ENCODE data around the gene RAB44. TPM values are rescaled to one million over a fixed set of nuclear protein-coding genes. Genes with fewer than 3 reads are reported as not detected.

The RAB44 gene
- total RNA-seq, 1 donor from 2014 or later = 0.16 TPM

GRCh38 chr6:36712816-36713215 lies 15.2 kb downstream of the RAB44 start:
- FAIRE-seq = no peak
- no peaks in the 10 kb centered on the region for H3K27me3 ChIP-seq (ENCODE audit: insufficient read depth, low read length)

DNA sequence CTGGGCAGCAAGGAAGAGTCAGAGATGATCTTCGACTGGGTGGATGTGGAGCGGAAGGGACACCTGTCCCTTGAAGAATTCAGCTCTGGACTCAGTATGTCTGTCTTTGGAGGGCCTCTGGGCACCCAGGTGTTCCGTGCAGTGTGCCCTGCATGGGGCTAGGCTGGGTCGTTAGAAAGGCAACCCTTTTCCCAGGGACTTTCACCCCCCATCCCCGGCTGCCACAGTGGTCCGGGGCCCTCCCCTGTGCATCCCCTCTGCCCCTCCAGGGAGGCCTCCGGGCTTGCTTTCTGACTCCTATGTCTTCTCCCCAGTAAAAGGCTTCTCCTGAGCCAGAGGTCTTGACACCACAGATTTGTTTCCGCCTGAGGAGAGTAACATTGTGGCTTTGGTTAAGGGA lies 16.2 kb downstream of the RAB44 start:
- no peaks in the 10 kb centered on the region for H4K20me1 ChIP-seq (ENCODE audit: insufficient read depth, low read length)
- H3K27me3 Mint-ChIP-seq (ENCODE audit: low read depth, unreplicated experiment) = peaks cover 39% of the 10 kb centered on the region
- H3K36me3 ChIP-seq (ENCODE audit: insufficient read depth, low read length) = no peaks in the 10 kb centered on the region
- no peak for DNase-seq (ENCODE audit: low read depth)
- H3K36me3 Mint-ChIP-seq (ENCODE audit: low read depth, unreplicated experiment) = peaks cover 2% of the 10 kb centered on the region
- no peak overlapping the region for H3K4me3 ChIP-seq (ENCODE audit: insufficient read depth, low read depth, low read length)
- H3K9ac ChIP-seq (ENCODE audit: low read length) = no peak overlapping the region
- no peaks in the 10 kb centered on the region for H3K9me3 ChIP-seq (ENCODE audit: insufficient read depth, low read depth, low read length)
- H3K27ac ChIP-seq (ENCODE audit: low read depth, low read length) = no peak overlapping the region
- H3K27me3 ChIP-seq (ENCODE audit: insufficient read depth, low read length) = no peaks in the 10 kb centered on the region
- H2AFZ ChIP-seq (ENCODE audit: low read depth, low read length) = no peak overlapping the region
- no peak overlapping the region for H3K4me2 ChIP-seq (ENCODE audit: low read length)
- H3K4me3 Mint-ChIP-seq (ENCODE audit: unreplicated experiment) = no peak overlapping the region
- no peak for FAIRE-seq
- H3K4me1 Mint-ChIP-seq (ENCODE audit: low read depth, unreplicated experiment) = no peaks in the 10 kb centered on the region
- H3K27ac Mint-ChIP-seq (ENCODE audit: unreplicated experiment) = no peak overlapping the region
- H3K4me1 ChIP-seq (ENCODE audit: insufficient read depth, low read length) = no peaks in the 10 kb centered on the region
- no peaks in the 10 kb centered on the region for H3K79me2 ChIP-seq (ENCODE audit: insufficient read depth, low read length)
- TF ChIP-seq, protein P1, sequence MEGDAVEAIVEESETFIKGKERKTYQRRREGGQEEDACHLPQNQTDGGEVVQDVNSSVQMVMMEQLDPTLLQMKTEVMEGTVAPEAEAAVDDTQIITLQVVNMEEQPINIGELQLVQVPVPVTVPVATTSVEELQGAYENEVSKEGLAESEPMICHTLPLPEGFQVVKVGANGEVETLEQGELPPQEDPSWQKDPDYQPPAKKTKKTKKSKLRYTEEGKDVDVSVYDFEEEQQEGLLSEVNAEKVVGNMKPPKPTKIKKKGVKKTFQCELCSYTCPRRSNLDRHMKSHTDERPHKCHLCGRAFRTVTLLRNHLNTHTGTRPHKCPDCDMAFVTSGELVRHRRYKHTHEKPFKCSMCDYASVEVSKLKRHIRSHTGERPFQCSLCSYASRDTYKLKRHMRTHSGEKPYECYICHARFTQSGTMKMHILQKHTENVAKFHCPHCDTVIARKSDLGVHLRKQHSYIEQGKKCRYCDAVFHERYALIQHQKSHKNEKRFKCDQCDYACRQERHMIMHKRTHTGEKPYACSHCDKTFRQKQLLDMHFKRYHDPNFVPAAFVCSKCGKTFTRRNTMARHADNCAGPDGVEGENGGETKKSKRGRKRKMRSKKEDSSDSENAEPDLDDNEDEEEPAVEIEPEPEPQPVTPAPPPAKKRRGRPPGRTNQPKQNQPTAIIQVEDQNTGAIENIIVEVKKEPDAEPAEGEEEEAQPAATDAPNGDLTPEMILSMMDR (IDR thresholded peaks at IDR 0.05; ENCODE audit: insufficient read depth, low read depth, low read length) = no peak
- TF ChIP-seq EZH2 (IDR thresholded peaks at IDR 0.05; ENCODE audit: insufficient read depth, low read length) = no peak
- peaks cover 2% of the 10 kb centered on the region for H3K9me3 Mint-ChIP-seq (ENCODE audit: unreplicated experiment)

More at GRCh38 chr6:36712816-36713215, 15.2 kb downstream of the RAB44 start:
- TF ChIP-seq, protein P1 (IDR thresholded peaks at IDR 0.05; ENCODE audit: insufficient read depth, low read depth, low read length) = no peak
- TF ChIP-seq EZH2 (IDR thresholded peaks at IDR 0.05; ENCODE audit: insufficient read depth, low read length) = no peak
- H3K9ac ChIP-seq (ENCODE audit: low read length) = no peak overlapping the region
- no peaks in the 10 kb centered on the region for H4K20me1 ChIP-seq (ENCODE audit: insufficient read depth, low read length)
- no peak for DNase-seq (ENCODE audit: low read depth)
- H2AFZ ChIP-seq (ENCODE audit: low read depth, low read length) = no peak overlapping the region
- H3K4me1 Mint-ChIP-seq (ENCODE audit: low read depth, unreplicated experiment) = no peaks in the 10 kb centered on the region
- H3K79me2 ChIP-seq (ENCODE audit: insufficient read depth, low read length) = no peaks in the 10 kb centered on the region
- H3K4me3 Mint-ChIP-seq (ENCODE audit: unreplicated experiment) = no peak overlapping the region
- H3K4me3 ChIP-seq (ENCODE audit: insufficient read depth, low read depth, low read length) = no peak overlapping the region
- peaks cover 2% of the 10 kb centered on the region for H3K9me3 Mint-ChIP-seq (ENCODE audit: unreplicated experiment)
- H3K9me3 ChIP-seq (ENCODE audit: insufficient read depth, low read depth, low read length) = no peaks in the 10 kb centered on the region
- no peak overlapping the region for H3K27ac Mint-ChIP-seq (ENCODE audit: unreplicated experiment)
- peaks cover 32% of the 10 kb centered on the region for H3K27me3 Mint-ChIP-seq (ENCODE audit: low read depth, unreplicated experiment)
- no peak overlapping the region for H3K4me2 ChIP-seq (ENCODE audit: low read length)
- H3K36me3 ChIP-seq (ENCODE audit: insufficient read depth, low read length) = no peaks in the 10 kb centered on the region
- no peaks in the 10 kb centered on the region for H3K4me1 ChIP-seq (ENCODE audit: insufficient read depth, low read length)
- H3K27ac ChIP-seq (ENCODE audit: low read depth, low read length) = no peak overlapping the region
- H3K36me3 Mint-ChIP-seq (ENCODE audit: low read depth, unreplicated experiment) = peaks cover 2% of the 10 kb centered on the region

- Histone ChIP-seq H3K79me2 (ENCODE audit: insufficient read depth, low read length) (no peaks in the 10 kb centered on the region), H3K27me3 (ENCODE audit: insufficient read depth, low read length) (no peaks in the 10 kb centered on the region), H3K9ac (ENCODE audit: low read length) (no peak overlapping the region), H3K27ac (ENCODE audit: low read depth, low read length) (no peak overlapping the region), H3K4me3 (ENCODE audit: insufficient read depth, low read depth, low read length) (no peak overlapping the region), H3K4me2 (ENCODE audit: low read length) (no peak overlapping the region), H3K9me3 (ENCODE audit: insufficient read depth, low read depth, low read length) (no peaks in the 10 kb centered on the region), H2AFZ (ENCODE audit: low read depth, low read length) (no peak overlapping the region), H4K20me1 (ENCODE audit: insufficient read depth, low read length) (no peaks in the 10 kb centered on the region), H3K4me1 (ENCODE audit: insufficient read depth, low read length) (no peaks in the 10 kb centered on the region), H3K36me3 (ENCODE audit: insufficient read depth, low read length) (no peaks in the 10 kb centered on the region)
- Mint-ChIP-seq H3K36me3 (ENCODE audit: low read depth, unreplicated experiment) (peaks cover 3% of the 10 kb centered on the region), H3K4me3 (ENCODE audit: unreplicated experiment) (no peak overlapping the region), H3K27me3 (ENCODE audit: low read depth, unreplicated experiment) (peaks cover 45% of the 10 kb centered on the region), H3K4me1 (ENCODE audit: low read depth, unreplicated experiment) (no peaks in the 10 kb centered on the region), H3K27ac (ENCODE audit: unreplicated experiment) (no peak overlapping the region), H3K9me3 (ENCODE audit: unreplicated experiment) (peaks cover 2% of the 10 kb centered on the region)
- TF ChIP-seq EZH2 (IDR thresholded peaks at IDR 0.05; ENCODE audit: insufficient read depth, low read length) = no peak
- TF ChIP-seq, protein P1 (IDR thresholded peaks at IDR 0.05; ENCODE audit: insufficient read depth, low read depth, low read length) = no peak
- FAIRE-seq = no peak
- no peak for DNase-seq (ENCODE audit: low read depth)
Observed at GRCh38 chr6:36714511-36714910, 16.9 kb downstream of the RAB44 start.

Data from astrocyte (in vitro differentiated cells and primary cell).